GM18508 (cell line): ENCODE measurements around the gene GTPBP6.
"Not testable (repeated sequence)": the region's sequence is repeated elsewhere in the genome, so short reads cannot be mapped to it uniquely, and the experiment has no call there.

Source experiments
- ATAC-seq: cut with Tn5 transposase; IDR thresholded peaks from one replicate; pipeline ENCODE4 v1.9.1; 2021; ENCODE audit warnings: moderate number of reproducible peaks; ENCODE audit not compliant: insufficient read depth, unreplicated experiment

GTPBP6 gene

GRCh38 chrX:338281-338835 is 19.8 kb upstream of the GTPBP6 start:
- ATAC-seq, result no peak

- ATAC-seq, result no peak
Measured at GRCh38 chrX:337331-337831, 18.8 kb upstream of the GTPBP6 start.

- ATAC-seq, result no peak
Measured at GRCh38 chrX:336227-336626, 17.6 kb upstream of the GTPBP6 start.

GRCh38 chrX:335758-336155 is 17.2 kb upstream of the GTPBP6 start:
- no peak for ATAC-seq

- no peak for ATAC-seq
Measured at GRCh38 chrX:334971-335757, 16.6 kb upstream of the GTPBP6 start.

- ATAC-seq, result no peak
Measured at GRCh38 chrX:334331-334891, 15.8 kb upstream of the GTPBP6 start.

- no peak for ATAC-seq
Measured at GRCh38 chrX:333611-334311, 15.2 kb upstream of the GTPBP6 start.

- no peak for ATAC-seq
Measured at GRCh38 chrX:332916-333610, 14.5 kb upstream of the GTPBP6 start.

GRCh38 chrX:332496-332860 is 13.9 kb upstream of the GTPBP6 start:
- no peak for ATAC-seq

GRCh38 chrX:331825-332495 is 13.4 kb upstream of the GTPBP6 start:
- no peak for ATAC-seq

- no peak for ATAC-seq
Measured at GRCh38 chrX:331151-331824, 12.7 kb upstream of the GTPBP6 start.

- no peak for ATAC-seq
Measured at GRCh38 chrX:330726-331150, 12.1 kb upstream of the GTPBP6 start.

GRCh38 chrX:330141-330725 is 11.6 kb upstream of the GTPBP6 start:
- ATAC-seq, result not testable (repeated sequence)

- no peak for ATAC-seq
Measured at GRCh38 chrX:329291-329910, 10.8 kb upstream of the GTPBP6 start.

GRCh38 chrX:327660-328126 is 9.1 kb upstream of the GTPBP6 start:
- ATAC-seq, result no peak

- ATAC-seq, result not testable (repeated sequence)
Measured at GRCh38 chrX:324664-325063, 6.1 kb upstream of the GTPBP6 start.

- ATAC-seq, result no peak
Measured at GRCh38 chrX:323721-324628, 5.4 kb upstream of the GTPBP6 start.
